Measurements from ENCODE around the gene SPAG16.

DNA sequence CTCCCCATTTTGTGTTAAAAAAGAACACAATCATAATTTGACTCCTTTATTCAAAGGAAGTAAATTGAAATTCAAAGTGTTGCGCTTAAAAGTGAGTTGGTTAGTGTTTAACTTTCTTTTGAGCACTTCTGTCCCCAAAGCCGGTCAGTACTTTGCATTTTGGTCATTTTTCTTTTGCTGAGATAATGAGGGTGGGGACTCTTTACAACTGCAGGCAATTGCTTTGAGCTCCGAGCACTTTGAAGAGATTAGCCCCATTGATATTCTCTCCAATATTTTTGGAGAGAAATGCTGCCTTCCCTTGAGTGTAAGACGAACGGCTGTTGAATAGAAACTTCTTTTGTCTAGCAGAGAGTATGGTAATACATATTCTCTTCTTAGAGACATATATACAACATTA, 885.0 kb downstream of the SPAG16 start:
- no peak for TF ChIP-seq EZH2phosphoT487 (conservative IDR thresholded peaks at IDR 0.05; ENCODE audit: low read length)
- TF ChIP-seq, protein P1, sequence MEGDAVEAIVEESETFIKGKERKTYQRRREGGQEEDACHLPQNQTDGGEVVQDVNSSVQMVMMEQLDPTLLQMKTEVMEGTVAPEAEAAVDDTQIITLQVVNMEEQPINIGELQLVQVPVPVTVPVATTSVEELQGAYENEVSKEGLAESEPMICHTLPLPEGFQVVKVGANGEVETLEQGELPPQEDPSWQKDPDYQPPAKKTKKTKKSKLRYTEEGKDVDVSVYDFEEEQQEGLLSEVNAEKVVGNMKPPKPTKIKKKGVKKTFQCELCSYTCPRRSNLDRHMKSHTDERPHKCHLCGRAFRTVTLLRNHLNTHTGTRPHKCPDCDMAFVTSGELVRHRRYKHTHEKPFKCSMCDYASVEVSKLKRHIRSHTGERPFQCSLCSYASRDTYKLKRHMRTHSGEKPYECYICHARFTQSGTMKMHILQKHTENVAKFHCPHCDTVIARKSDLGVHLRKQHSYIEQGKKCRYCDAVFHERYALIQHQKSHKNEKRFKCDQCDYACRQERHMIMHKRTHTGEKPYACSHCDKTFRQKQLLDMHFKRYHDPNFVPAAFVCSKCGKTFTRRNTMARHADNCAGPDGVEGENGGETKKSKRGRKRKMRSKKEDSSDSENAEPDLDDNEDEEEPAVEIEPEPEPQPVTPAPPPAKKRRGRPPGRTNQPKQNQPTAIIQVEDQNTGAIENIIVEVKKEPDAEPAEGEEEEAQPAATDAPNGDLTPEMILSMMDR (IDR thresholded peaks at IDR 0.05; ENCODE audit: insufficient read depth, low read length, poor library complexity, severe bottlenecking): no peak
